Vagina (tissue), 2 donors: ENCODE data around the gene DGKB. TPM values are rescaled to one million over a fixed set of nuclear protein-coding genes. Genes with fewer than 3 reads are reported as not detected.

Experiments
- DNase-seq, 2 donors: peaks; one replicate each; pipeline ENCODE4 v3.0.0-alpha.2; 2017; ENCODE audit errors: extremely low spot score in 2 of 2
- H3K27ac ChIP-seq: fragments of 200-600 bp; sonication (generic); one replicate; pipeline ENCODE4 v1.5.1; 2019
- H3K27me3 ChIP-seq: fragments of 200-600 bp; sonication (generic); one replicate; pipeline ENCODE4 v1.5.1; 2019
- H3K36me3 ChIP-seq, 2 donors: fragments of 200-600 bp; sonication (generic); one replicate each; pipeline ENCODE4 v1.5.1; 2017 to 2019
- H3K4me1 ChIP-seq: fragments of 200-600 bp; sonication (generic); one replicate; pipeline ENCODE4 v1.5.1; 2019
- H3K4me3 ChIP-seq, 2 donors: fragments of 200-600 bp; sonication (generic); 1 replicate in 1 of 2; 2 replicates in 1 of 2; pipeline ENCODE4 v1.5.1; 2016 to 2019
- H3K9me3 ChIP-seq: fragments of 200-600 bp; sonication (generic); one replicate; pipeline ENCODE4 v1.5.1; 2019
- POLR2A ChIP-seq, 2 donors: fragments of 450-650 bp; IDR thresholded peaks; one replicate each; pipeline ENCODE4 v1.6.1; 2017; ENCODE audit warnings: antibody characterized with exemption in 2 of 2, mild to moderate bottlenecking in 2 of 2, moderate library complexity in 2 of 2
- POLR2AphosphoS5 ChIP-seq, 2 donors: sonication (generic); formaldehyde crosslinking; IDR thresholded peaks; one replicate each; pipeline ENCODE4 v1.9.0; 2017; ENCODE audit warnings: antibody characterized with exemption in 2 of 2, mild to moderate bottlenecking in 2 of 2, low read depth in 1 of 2; ENCODE audit not compliant: insufficient read depth in 1 of 2
- intact Hi-C: fragments of 100-400 bp; cut with DNase I; formaldehyde crosslinking; loops from one replicate; pipeline ENCODE4 v1.15.1; 2023
- total RNA-seq: library from RNA; depleted of rRNA; stranded (reverse); fragments of >200 nt; gene quantifications from one replicate; pipeline ENCODE4 v1.2.3, GENCODE V29; 2016
- TF ChIP-seq, protein P1 (sequence below), 3 experiments: fragments of 450-650 bp in 2 of 3; fragments of 200-600 bp in 1 of 3; sonication (generic) in 1 of 3; IDR thresholded peaks; one replicate each; pipeline ENCODE4 v1.5.1; 2017 to 2019; ENCODE audit warnings: antibody characterized with exemption in 3 of 3, mild to moderate bottlenecking in 2 of 3, moderate library complexity in 2 of 3

The DGKB gene
- total RNA-seq, 1 donor from 2014 or later = 2.2 TPM

DNA sequence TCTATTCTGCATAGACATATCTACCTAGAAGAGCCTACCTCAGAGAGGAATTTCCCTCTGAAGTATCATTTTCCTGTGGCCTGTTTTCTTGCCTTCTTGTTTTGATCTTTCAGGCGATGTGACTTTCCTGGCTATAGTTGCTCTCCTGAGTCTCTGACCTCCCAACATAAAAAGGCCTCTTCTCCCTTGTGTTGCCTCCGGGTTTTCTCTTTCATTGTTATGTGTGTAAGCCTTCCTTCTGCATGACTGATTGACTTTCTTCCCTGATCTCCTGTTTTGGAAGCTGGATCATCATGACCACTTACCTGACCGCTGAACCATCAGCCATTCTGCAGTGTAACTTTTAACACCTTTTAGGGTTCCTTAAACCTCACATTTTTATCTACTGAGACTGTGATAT, 471.6 kb downstream of the DGKB start:
- no peaks in the 10 kb centered on the region for H3K4me1 ChIP-seq
- no peak overlapping the region for H3K27ac ChIP-seq
- no peak for DNase-seq
- no peaks in the 10 kb centered on the region for H3K9me3 ChIP-seq
- H3K27me3 ChIP-seq = no peaks in the 10 kb centered on the region
- H3K36me3 ChIP-seq = no peaks in the 10 kb centered on the region
- intact Hi-C loops = no loop called here
- TF ChIP-seq POLR2A (IDR thresholded peaks at IDR 0.05) (no peak), POLR2AphosphoS5 (IDR thresholded peaks at IDR 0.05; ENCODE audit: insufficient read depth in 1 of 2, low read depth in 1 of 2) (no peak)
- TF ChIP-seq, protein P1, sequence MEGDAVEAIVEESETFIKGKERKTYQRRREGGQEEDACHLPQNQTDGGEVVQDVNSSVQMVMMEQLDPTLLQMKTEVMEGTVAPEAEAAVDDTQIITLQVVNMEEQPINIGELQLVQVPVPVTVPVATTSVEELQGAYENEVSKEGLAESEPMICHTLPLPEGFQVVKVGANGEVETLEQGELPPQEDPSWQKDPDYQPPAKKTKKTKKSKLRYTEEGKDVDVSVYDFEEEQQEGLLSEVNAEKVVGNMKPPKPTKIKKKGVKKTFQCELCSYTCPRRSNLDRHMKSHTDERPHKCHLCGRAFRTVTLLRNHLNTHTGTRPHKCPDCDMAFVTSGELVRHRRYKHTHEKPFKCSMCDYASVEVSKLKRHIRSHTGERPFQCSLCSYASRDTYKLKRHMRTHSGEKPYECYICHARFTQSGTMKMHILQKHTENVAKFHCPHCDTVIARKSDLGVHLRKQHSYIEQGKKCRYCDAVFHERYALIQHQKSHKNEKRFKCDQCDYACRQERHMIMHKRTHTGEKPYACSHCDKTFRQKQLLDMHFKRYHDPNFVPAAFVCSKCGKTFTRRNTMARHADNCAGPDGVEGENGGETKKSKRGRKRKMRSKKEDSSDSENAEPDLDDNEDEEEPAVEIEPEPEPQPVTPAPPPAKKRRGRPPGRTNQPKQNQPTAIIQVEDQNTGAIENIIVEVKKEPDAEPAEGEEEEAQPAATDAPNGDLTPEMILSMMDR (IDR thresholded peaks at IDR 0.05) = no peak
- no peak overlapping the region for H3K4me3 ChIP-seq

DNA sequence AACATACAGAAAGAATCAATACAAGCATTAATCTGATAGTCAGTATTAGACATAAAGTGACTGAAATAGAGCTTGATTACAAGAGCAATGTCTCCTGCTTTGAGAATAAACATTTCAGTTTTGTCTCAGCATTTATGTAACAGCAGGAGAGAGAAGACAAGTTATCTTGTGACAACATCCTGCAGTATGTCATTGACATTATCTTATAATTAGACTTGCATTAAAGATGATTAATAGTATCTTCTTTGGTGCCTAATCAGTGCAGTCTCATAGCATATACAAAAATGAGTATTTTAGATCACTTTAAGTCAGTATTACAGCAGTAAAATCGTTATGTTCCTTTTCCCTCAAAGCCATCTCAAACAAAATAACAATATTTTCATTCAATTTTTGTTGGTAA, 477.0 kb downstream of the DGKB start:
- no peak for DNase-seq
- Histone ChIP-seq H3K27ac (no peak overlapping the region), H3K9me3 (no peaks in the 10 kb centered on the region), H3K27me3 (no peaks in the 10 kb centered on the region), H3K36me3 (no peaks in the 10 kb centered on the region), H3K4me3 (no peak overlapping the region), H3K4me1 (no peaks in the 10 kb centered on the region)
- TF ChIP-seq POLR2AphosphoS5 (IDR thresholded peaks at IDR 0.05; ENCODE audit: insufficient read depth in 1 of 2, low read depth in 1 of 2) (no peak), POLR2A (IDR thresholded peaks at IDR 0.05) (no peak)
- TF ChIP-seq, protein P1 (IDR thresholded peaks at IDR 0.05) = no peak
- intact Hi-C loops = no loop called here

DNA sequence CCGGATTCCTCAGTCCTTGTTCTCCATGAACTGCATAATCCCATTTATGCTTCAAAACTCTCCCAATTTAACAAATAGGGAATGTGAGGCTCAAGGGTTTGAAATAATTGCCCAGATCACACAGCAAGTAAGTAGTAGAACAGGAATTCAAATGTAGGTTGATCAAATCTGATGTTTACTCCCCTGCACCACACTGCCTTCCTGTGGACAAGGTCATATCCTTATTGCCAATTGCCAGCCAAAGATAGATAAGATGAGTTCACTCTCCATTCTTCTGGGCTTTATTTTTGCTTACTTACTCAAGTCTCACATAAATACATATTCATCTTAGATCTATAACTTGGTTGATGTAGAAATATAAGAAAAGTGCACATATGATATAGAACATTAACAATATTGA, 477.9 kb downstream of the DGKB start:
- H3K27ac ChIP-seq = no peak overlapping the region
- H3K36me3 ChIP-seq = no peaks in the 10 kb centered on the region
- H3K4me1 ChIP-seq = no peaks in the 10 kb centered on the region
- no peak overlapping the region for H3K4me3 ChIP-seq
- TF ChIP-seq, protein P1 (IDR thresholded peaks at IDR 0.05) = no peak
- no peaks in the 10 kb centered on the region for H3K27me3 ChIP-seq
- no peak for DNase-seq
- intact Hi-C loops = no loop called here
- H3K9me3 ChIP-seq = no peaks in the 10 kb centered on the region

GRCh38 chr7:14420768-14421167, 481.8 kb downstream of the DGKB start:
- no peak for DNase-seq
- H3K27me3 ChIP-seq = no peaks in the 10 kb centered on the region
- H3K4me3 ChIP-seq = no peak overlapping the region
- H3K9me3 ChIP-seq = no peaks in the 10 kb centered on the region
- TF ChIP-seq POLR2AphosphoS5 (IDR thresholded peaks at IDR 0.05; ENCODE audit: insufficient read depth in 1 of 2, low read depth in 1 of 2) (no peak), POLR2A (IDR thresholded peaks at IDR 0.05) (no peak)
- TF ChIP-seq, protein P1 (IDR thresholded peaks at IDR 0.05) = no peak
- H3K4me1 ChIP-seq = no peaks in the 10 kb centered on the region
- H3K27ac ChIP-seq = no peak overlapping the region
- no peaks in the 10 kb centered on the region for H3K36me3 ChIP-seq
- intact Hi-C loops = no loop called here

DNA sequence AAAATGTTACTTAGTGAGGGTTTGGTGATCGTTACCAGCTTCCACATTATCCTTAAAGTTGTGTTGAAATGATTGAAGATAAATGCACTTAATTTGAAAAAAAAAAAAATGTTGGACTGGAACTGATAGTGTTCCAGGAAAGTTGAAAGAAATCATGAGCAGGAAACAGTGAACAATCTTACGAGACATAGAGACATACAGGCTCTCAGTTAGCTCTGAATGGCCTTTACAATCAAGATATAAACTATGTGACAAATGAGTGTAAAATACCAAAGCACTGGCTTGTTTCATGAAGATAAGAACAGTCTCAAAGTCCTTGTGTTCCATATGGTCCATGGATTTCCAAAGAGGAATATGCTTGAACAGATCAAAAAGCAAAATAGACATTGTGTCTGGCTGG, 483.0 kb downstream of the DGKB start:
- intact Hi-C loops = no loop called here

More for the DNA sequence above, 483.0 kb downstream of the DGKB start:
- Histone ChIP-seq H3K4me1 (no peaks in the 10 kb centered on the region), H3K4me3 (no peak overlapping the region), H3K27ac (no peak overlapping the region), H3K36me3 (no peaks in the 10 kb centered on the region), H3K27me3 (no peaks in the 10 kb centered on the region), H3K9me3 (no peaks in the 10 kb centered on the region)
- TF ChIP-seq POLR2AphosphoS5 (IDR thresholded peaks at IDR 0.05; ENCODE audit: insufficient read depth in 1 of 2, low read depth in 1 of 2) = no peak
- no peak for TF ChIP-seq POLR2A (IDR thresholded peaks at IDR 0.05)
- TF ChIP-seq, protein P1 (IDR thresholded peaks at IDR 0.05) = no peak
- no peak for DNase-seq
